ENCODE measurements around the gene ZBTB7C. TPM values are rescaled to one million over a fixed set of nuclear protein-coding genes. Genes with fewer than 3 reads are reported as not detected.
"Not testable (repeated sequence)": the region's sequence is repeated elsewhere in the genome, so short reads cannot be mapped to it uniquely, and the experiment has no call there.

The ZBTB7C gene
- polyA plus RNA-seq, 1 experiment = not detected

GRCh38 chr18:48292229-48292628, 117.0 kb downstream of the ZBTB7C start:
- no peak for TF ChIP-seq CTCF (IDR thresholded peaks at IDR 0.05; ENCODE audit: insufficient read depth, low read depth, low read length)
- ChIA-PET CTCF (no interaction called here), POLR2A (no interaction called here)
- Histone ChIP-seq H3K27me3 (ENCODE audit: control insufficient read depth, insufficient read depth, low read length) (peaks cover 3% of the 10 kb centered on the region; the same call in 1 of the 2 replicates), H3K36me3 (ENCODE audit: control insufficient read depth, insufficient read depth, low read length) (no peaks in the 10 kb centered on the region), H3K4me3 (ENCODE audit: low read depth, low read length) (no peak overlapping the region)
- DNase-seq (ENCODE audit: low read depth) = no peak

GRCh38 chr18:48290162-48290926, 118.8 kb downstream of the ZBTB7C start:
- Histone ChIP-seq H3K27me3 (ENCODE audit: control insufficient read depth, insufficient read depth, low read length) (peaks cover 3% of the 10 kb centered on the region; the same call in 1 of the 2 replicates), H3K4me3 (ENCODE audit: low read depth, low read length) (no peak overlapping the region), H3K36me3 (ENCODE audit: control insufficient read depth, insufficient read depth, low read length) (no peaks in the 10 kb centered on the region)
- DNase-seq (ENCODE audit: low read depth) = no peak
- ChIA-PET CTCF (no interaction called here), POLR2A (no interaction called here)
- no peak for TF ChIP-seq CTCF (IDR thresholded peaks at IDR 0.05; ENCODE audit: insufficient read depth, low read depth, low read length)

GRCh38 chr18:48284743-48285142, 124.4 kb downstream of the ZBTB7C start:
- POLR2A ChIA-PET = no interaction called here
- CTCF ChIA-PET = no interaction called here
- Histone ChIP-seq H3K4me3 (ENCODE audit: low read depth, low read length) (no peak overlapping the region), H3K27me3 (ENCODE audit: control insufficient read depth, insufficient read depth, low read length) (no peaks in the 10 kb centered on the region), H3K36me3 (ENCODE audit: control insufficient read depth, insufficient read depth, low read length) (no peaks in the 10 kb centered on the region)
- no peak for DNase-seq (ENCODE audit: low read depth)
- TF ChIP-seq CTCF (IDR thresholded peaks at IDR 0.05; ENCODE audit: insufficient read depth, low read depth, low read length) = no peak

GRCh38 chr18:48284011-48284410, 125.2 kb downstream of the ZBTB7C start:
- H3K36me3 ChIP-seq (ENCODE audit: control insufficient read depth, insufficient read depth, low read length); H3K4me3 ChIP-seq (ENCODE audit: low read depth, low read length); POLR2A ChIA-PET; DNase-seq (ENCODE audit: low read depth); H3K27me3 ChIP-seq (ENCODE audit: control insufficient read depth, insufficient read depth, low read length); CTCF ChIA-PET: not testable (repeated sequence)

- H3K36me3 ChIP-seq (ENCODE audit: control insufficient read depth, insufficient read depth, low read length); DNase-seq (ENCODE audit: low read depth); CTCF ChIA-PET; POLR2A ChIA-PET; H3K4me3 ChIP-seq (ENCODE audit: low read depth, low read length); H3K27me3 ChIP-seq (ENCODE audit: control insufficient read depth, insufficient read depth, low read length): not testable (repeated sequence)
Measured at GRCh38 chr18:48281460-48281859, 127.7 kb downstream of the ZBTB7C start.

- Histone ChIP-seq H3K36me3 (ENCODE audit: control insufficient read depth, insufficient read depth, low read length) (no peaks in the 10 kb centered on the region), H3K27me3 (ENCODE audit: control insufficient read depth, insufficient read depth, low read length) (no peaks in the 10 kb centered on the region), H3K4me3 (ENCODE audit: low read depth, low read length) (no peak overlapping the region)
- POLR2A ChIA-PET = no interaction called here
- no peak for DNase-seq (ENCODE audit: low read depth)
- CTCF ChIA-PET = interaction anchor here (0.6 kb wide), 1 partner anchor 29 kb away, joined by 3 read pairs; no protein-coding TSS in a partner anchor
- TF ChIP-seq CTCF (IDR thresholded peaks at IDR 0.05; ENCODE audit: insufficient read depth, low read depth, low read length) = no peak
Measured at GRCh38 chr18:48279312-48279711, 129.9 kb downstream of the ZBTB7C start.
